Fibroblast of skin of scalp (primary cell): ENCODE data around the gene TBX4. TPM values are rescaled to one million over a fixed set of nuclear protein-coding genes. Genes with fewer than 3 reads are reported as not detected.

Source experiments
- DNase-seq: peaks from one replicate; pipeline ENCODE4 v3.0.0-alpha.2; 2013
- polyA plus RNA-seq, 2 experiments: library from polyadenylated mRNA; unstranded; fragments of 120-200 nt; gene quantifications; one replicate each; pipeline ENCODE4 v1.2.1, GENCODE V29; 2013; ENCODE audit not compliant: insufficient read length in 2 of 2

TBX4 gene
- polyA plus RNA-seq (2013, experiment 1 of 2; ENCODE audit: insufficient read length) = not detected
- 0.22 TPM for polyA plus RNA-seq (2013, experiment 2 of 2; ENCODE audit: insufficient read length)

DNA sequence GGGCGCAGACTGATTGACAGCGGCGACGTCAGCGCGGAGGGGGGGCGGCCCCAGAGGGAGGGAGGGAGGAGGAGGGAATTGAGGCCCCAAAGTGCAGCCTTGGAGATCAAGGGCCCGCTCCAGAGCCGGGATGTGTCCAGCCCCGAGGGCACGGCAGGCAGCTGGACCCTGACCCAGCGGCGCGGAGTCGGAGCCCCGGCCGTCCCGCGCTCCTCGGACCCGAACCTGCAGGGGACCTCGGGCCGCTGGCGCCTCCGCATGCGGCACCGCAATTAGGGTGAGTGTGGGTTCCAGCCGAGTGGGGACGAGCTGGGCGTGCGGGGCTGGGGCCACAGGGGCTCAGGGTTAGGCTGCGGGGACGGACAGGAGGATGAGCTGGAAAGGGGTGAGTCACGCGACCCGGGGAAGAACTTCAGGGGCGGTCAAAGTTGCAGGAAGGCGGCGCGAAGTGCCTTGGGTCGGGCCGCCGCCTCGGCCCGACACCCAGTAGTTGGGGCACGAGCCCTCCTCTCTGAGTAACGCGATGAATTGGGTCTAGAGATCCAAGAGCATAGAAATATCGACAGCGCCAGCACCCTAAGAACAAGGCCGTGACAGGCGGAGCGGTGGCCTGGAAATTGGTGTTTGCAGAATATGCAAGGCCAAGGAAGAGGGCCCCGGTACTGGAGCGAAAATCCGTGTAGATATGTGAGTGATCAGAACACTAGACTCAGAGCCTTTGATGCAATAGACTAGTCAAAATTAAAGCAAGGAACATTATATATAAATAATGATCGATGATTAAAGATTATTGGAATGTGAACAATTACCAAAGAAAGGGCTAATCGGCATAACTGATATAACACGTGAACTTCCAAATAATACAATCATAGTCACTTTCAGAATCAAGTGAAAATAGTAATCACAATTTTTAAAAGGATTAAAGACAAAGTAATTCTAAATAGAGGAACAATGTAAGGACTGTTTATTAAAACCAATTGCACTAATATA lies at the start of gene TBX4:
TSS of gene TBX4 (plus strand) at position 122 of the 990 bp plus-strand sequence. CDS start 4,069 bp downstream, outside the sequence.
- DNase-seq = no peak

DNA sequence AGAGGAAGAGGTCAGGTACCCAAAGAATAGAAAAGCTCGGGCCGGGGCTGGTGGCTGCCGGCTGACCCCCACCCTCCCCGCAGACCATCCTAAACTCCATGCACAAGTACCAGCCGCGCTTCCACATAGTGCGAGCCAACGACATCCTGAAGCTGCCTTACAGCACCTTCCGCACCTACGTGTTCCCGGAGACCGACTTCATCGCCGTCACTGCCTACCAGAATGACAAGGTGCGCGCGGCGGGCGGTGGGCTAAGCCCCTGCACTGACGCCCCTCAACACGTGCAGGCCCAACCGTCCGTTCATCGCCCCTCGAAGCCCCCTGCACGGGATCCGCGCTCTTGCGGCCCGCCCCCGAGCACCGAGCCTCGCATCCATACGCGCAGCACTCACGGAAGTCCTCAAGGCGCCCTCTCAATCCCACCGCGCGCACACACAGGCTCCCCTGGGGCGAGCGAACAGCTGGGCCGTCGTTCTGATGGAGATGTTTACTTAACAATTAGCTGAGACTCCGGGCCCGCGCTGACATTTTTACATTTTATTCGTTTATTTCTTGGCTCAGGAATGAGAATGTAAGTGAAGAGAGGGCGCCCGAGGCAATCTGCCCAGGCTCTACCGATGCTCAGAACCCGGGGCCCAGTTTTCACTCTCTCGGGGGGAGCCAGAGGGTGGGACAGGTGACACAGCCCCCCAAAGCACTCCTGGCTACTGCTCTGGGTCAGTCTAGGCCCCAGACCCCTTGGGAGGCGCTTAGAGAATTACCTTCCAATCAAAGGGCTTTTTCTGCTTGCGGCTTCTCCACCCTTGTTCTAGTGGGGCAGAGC lies 49.0 kb upstream of the TBX4 start:
- peak; percentile 55 for DNase-seq

DNA sequence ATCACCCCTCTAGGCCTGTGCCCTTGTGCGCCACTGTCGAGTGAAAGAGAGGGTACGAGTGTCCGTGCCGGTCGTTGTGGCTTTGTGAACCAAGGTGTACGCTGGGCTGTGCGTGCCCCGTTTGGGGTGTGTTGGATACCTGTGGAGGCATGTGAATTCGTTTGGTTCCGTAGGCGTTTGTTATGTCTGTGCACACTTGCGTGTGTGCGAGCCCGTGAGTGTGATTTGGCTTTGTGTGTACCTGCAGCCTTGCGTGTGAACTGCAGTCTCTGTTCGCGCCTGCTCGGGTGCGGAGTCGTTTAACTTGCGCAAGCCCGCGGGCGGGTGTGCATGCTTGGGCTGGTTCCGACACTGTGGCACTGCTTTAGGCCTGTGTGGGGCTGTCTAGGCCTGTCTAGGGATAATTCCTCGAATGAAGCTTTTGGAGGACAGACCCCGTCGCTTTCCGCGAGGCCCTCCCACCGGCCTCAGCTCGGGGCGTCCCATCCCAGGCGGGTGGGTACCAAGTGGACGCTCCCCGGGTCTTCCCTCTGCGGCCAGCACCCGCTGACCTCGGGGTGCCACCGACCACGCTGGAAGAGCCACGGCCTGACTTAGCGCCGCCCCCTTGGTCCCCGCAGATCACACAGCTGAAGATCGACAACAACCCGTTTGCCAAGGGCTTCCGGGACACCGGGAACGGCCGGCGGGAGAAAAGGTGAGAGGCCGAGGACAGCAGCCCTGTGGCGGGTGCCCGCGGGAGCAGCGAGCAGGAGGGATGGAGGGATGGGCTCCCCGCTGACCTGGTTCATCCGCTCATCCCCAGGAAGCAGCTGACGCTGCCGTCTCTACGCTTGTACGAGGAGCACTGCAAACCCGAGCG lies 48.2 kb upstream of the TBX4 start:
- DNase-seq = no peak

DNA sequence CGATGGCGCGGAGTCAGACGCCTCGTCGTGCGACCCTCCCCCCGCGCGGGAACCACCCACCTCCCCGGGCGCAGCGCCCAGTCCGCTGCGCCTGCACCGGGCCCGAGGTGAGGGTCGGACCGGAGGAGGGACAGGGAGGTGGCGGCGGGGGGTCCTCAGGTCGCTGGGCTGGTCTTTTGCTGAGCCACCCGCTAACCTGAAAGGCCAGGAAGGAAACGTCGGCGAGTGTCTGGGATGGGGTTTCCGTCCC lies 47.6 kb upstream of the TBX4 start:
- DNase-seq = no peak

DNA sequence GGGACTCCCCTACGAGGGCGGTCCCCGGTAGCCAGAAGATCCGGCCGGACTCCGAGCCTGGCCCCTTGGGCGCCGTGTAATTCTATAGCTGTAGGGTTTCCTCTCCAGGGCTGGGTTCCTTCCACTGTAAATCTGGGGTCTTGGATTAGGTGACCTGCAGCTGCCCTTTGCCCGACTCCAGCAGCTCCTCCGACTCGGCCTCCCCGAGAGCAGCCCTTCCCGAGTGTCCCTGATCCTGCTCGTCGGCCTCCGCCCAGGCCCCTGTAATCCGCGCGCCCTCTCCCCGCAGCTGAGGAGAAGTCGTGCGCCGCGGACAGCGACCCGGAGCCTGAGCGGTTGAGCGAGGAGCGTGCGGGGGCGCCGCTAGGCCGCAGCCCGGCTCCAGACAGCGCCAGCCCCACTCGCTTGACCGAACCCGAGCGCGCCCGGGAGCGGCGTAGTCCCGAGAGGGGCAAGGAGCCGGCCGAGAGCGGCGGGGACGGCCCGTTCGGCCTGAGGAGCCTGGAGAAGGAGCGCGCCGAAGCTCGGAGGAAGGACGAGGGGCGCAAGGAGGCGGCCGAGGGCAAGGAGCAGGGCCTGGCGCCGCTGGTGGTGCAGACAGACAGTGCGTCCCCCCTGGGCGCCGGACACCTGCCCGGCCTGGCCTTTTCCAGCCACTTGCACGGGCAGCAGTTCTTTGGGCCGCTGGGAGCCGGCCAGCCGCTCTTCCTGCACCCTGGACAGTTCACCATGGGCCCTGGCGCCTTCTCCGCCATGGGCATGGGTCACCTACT lies 47.1 kb upstream of the TBX4 start:
- no peak for DNase-seq

DNA sequence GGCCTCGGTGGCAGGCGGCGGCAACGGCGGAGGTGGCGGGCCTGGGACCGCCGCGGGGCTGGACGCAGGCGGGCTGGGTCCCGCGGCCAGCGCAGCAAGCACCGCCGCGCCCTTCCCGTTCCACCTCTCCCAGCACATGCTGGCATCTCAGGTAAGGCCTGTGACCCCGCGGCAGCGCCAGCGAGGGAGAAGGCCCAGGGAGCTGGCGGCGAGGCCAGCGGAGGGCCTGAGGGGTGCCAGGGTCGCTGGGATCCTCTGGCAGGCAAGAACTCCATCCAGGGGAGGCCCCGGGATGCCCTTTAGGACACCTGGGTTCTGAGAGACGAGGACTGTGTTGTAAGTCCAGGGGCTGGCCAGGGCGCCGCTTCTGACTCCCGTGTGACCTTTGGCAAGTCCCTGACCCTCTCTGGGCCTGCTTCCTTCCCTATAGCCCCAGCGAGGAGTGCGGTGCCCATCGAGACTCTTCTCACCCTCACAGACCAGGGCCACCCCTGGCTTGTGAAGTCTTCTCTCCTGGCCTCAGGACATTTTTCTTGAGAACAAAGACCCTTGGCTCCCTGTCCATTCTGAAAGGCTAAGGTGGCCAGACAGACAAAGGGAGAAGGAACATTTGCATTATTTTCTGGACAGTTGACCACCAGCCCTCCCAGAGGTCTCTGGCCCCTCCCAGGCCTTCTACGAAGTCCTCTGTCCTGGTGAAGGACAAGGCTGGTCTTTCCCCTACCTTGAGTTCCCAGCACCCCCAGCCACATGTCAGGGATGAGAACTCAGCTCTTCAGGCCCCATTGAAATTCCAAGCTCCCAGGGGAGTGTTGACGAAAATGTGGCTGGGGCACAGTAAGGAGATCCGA lies 46.3 kb upstream of the TBX4 start:
- no peak for DNase-seq

DNA sequence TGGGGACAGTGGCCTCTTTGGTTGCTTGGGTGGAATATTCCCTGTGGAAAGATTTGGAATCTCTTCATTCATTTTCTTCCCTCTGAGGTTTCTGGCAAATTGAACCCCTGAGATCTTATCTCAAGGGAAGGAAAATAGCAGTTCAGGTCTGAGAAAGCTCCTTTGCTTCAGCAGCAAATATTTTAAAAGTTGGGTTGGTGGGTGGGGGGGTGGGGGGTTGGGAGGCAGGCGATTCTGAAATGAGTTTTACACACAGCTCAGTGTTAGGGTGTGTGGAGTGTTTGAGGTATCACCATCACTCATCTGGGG lies 45.7 kb upstream of the TBX4 start:
- no peak for DNase-seq

DNA sequence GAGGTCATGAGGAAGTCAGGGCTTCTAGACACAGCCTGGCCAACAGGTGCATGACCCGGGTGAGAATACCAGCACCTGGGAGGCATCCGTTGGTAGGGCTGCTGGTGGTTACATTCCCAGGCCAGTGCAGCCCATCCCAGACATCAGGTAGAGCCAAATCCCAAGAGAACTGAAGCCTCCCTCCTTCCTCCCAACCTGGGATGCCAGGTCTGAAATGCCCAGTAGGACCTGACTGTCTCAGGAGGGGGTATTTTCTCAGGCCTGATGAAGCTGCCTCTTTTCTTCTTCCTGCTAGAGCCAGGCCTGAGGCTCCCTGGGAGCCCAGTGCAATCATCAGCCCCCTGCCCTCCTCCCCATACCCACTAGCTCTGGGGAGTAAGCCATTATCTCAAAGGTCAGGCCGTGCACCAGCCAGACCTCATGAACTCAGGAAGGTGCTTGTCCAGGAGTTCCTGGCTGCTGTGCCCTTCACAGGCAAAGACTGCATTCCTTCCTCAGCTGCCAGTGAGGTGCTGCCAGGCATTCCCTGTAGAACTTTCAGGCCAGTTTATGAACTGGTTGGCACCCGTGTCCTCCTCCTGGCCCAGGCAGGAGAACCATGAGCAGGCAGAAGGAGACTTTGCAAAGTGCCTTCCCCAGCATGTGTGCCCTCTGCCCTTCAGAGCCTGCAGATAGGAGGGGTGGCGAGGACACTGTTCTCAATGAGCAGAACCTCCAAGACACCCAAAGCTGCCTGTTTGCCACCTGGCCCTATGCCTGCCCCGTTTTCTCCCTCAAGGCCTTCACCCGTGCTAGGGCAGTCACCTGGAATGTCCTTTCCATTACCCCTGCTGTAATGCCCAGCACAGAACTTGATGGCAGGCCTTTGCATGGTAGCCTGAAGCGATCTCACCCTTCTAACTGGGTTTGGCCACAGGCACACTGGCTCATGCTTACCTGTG lies 45.0 kb upstream of the TBX4 start:
- DNase-seq = no peak

DNA sequence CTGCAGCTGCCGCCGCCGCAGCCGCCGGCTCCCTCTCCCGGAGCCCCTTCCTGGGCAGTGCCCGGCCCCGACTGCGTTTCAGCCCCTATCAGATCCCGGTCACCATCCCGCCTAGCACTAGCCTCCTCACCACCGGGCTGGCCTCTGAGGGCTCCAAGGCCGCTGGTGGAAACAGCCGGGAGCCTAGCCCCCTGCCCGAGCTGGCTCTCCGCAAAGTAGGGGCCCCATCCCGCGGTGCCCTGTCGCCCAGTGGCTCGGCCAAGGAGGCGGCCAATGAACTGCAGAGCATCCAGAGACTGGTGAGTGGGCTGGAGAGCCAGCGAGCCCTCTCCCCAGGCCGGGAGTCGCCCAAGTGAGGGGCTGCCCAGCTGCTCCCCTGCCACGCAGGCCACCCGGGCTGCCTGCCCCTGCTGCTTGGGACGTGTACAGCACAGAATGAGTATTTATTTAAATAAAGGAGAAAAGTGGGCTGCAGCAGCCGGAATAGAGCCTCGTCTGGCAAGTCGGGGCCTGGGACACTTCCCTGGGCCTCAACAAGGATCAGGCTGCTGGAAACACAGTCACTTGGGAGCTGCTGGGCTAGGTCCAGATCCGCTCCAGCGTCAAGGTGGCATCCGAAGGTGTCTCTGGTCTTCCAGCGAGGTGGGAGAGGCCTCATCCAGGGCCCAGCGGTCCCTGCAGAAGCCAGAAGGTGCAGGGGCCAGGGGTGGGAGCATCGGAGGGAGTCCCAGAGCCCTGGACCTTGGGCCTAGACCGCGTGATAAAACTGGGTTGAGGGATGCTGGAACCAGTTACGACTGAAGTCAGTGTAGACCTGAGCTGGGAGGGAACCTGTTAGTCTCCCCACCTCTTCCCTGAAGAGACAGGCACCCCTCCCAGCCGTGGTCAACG lies 43.8 kb upstream of the TBX4 start:
- DNase-seq = no peak

DNA sequence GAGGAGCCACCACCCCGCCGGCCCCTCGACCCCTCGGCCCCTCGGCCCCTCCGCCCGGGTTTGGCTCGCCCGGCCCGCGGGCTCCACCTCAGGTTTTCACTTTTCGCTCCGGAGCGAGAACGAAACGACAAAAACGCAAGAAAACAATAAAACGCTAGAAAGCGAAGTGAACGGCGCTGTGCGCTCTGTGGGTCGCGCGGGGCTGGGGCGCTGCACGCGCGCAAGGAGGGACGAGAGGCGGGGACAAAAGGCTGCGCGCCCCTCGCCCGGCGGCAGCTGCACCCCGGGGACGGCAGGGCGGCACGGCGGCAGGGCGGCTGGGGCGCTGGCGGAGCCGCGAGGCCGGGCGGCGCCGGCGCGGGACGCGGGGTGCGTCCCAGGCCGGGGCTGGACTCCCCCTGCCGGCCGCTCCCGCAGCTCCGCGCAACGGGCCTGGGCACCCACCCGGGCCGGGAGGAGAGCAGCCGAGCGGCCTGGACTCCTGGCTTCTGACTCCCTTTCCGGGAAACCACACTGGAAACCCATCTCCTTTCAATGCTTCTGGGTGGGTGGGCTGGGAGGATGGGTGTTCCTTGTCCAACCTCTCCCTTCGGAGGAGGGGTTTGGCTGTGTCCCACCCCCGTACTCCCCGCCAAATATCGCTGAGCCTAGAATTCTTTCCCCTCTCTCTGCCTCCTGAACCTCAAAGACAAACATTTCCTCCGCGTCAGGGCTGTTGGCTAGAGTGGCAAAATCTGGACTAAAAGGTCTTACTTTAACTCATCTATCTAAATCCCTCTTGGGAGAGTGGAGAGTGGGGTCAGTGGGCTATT lies 42.7 kb upstream of the TBX4 start:
- peak; percentile 69 for DNase-seq

DNA sequence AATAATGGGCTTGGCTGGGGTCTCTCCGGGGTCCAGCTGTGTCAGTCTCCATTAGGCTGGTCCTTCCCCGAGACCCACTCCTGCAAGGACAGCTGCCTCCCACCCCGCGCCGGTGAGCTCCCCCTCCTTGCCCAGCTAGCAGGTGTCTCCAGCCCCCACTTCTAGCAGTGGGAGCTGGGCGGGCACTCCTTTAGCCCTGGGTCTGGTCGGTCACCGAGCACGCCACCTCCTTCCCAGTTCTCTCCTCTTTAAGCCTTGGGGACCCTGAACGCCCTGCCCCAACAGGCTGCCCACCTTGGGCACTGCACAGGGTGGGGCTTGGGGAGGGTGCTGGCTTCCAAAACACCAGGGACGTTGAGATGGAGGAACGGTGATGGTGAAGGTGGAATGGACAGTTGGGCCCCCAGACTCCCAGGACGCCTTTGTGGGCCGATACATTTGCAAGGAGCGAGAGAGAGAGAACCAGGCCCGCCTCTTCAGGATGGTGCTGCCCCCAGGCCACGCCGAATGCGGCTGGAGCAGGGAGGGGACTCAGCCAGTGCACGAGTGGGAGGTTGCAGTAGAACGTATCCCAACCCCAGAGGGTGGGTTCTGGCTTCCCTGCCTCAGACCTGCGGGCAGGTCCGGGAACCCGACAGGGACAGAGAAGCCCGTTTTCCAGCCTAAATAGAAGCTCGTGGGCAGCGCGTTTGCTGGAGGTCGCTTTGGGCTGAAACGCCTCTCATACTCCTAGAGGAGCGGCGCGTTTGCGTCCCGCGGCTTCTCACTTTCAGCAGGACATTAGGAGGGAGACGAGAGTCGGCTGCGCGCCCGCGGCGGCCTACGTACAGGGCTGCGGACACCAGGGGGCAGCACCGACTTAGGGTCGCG lies 41.8 kb upstream of the TBX4 start:
- peak; percentile 55 for DNase-seq

DNA sequence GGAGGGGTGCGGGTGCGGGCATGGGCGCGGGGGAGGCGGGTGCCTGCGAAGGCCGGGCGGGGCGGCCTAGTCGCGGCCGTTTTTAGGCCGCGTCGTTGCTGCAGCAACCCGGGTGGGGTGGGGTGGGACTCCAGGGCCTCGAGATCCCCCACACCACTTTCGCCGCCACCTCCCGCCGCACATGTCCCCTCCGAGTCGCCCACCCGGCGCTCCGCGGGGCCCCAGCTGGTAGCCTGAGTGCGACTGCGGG lies 41.3 kb upstream of the TBX4 start:
- DNase-seq = no peak

DNA sequence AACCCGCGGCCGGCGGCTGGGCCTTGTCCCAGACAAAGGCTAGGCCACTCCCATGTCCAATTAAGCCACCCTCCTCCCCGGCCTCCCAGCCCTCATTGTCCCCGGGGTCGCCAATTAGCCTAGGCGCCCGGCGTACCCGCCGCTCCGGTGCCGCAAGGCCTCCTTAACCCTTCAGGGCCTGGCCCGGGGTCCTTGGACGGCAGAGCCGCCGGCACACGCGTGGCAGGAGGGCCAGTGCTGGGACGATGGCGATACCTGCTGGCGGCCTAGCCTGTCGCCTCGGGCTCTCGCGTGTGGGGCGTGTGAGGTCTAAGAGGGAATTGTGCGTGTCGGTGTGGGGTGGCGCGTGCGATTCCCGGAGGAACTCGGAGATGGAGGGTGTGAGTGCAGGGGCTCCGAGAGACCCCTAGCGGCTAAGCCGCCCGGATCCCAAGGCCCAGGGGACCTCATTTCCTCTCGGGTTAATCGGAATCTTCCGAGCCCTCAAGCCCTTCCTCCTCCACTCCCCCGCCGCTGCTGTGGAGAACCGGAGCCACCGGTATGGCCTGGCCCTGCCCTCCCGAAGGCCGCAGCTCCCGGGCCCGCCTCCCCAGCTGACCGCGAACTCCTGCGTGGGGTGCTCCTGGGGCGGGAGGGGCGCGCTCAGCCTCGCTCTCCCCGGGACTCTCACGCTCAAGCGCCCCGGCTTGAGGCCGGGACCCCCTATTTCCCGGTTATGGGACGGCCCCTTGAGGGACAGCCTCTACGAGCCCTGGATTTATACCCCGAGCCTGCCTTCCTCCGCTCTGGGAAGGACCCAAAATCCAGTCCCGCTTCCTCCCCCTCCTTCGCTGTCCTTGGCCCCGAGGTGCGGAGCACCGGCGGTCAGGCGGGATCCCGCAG lies 40.7 kb upstream of the TBX4 start:
- peak; percentile 49 for DNase-seq

DNA sequence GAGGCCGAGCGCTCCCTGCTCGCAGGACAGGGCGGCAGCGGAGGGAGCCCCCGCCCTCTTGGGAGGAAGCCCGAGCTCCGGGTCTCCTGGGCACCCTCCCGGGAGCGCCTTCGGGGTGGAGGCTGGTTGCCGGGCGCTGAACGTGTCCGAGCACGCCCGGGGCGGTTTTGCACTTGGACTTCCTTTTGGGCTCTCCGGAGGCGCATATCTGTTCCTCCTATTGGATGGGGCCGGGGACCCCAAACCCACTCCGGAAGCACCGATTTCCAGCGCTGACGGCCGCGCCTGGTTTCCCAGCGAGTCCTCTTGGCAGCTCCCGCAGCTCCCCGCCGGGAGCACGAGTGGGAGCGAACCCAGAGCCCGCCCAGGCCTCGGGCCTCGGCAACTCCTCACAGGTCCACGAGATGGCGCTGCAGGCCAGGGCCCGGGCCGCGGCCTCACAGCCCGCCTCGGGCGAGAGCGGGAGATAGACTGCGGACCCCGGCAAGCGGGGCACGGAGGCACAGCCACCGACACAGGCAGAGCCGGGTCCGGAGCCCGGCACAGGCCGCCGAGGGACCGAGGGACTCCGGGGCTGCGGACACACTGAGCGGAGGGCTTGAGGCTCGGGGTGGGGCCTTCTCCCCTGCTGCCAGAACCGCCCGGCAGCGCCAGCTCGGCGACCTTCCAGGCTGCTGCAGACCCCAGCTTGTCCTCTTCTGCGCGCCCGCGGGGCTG lies 39.9 kb upstream of the TBX4 start:
- DNase-seq = peak; percentile 77
